ENCODE measurements around the gene RRAGC.
"Not testable (repeated sequence)": the region's sequence is repeated elsewhere in the genome, so short reads cannot be mapped to it uniquely, and the experiment has no call there.

RRAGC gene

DNA sequence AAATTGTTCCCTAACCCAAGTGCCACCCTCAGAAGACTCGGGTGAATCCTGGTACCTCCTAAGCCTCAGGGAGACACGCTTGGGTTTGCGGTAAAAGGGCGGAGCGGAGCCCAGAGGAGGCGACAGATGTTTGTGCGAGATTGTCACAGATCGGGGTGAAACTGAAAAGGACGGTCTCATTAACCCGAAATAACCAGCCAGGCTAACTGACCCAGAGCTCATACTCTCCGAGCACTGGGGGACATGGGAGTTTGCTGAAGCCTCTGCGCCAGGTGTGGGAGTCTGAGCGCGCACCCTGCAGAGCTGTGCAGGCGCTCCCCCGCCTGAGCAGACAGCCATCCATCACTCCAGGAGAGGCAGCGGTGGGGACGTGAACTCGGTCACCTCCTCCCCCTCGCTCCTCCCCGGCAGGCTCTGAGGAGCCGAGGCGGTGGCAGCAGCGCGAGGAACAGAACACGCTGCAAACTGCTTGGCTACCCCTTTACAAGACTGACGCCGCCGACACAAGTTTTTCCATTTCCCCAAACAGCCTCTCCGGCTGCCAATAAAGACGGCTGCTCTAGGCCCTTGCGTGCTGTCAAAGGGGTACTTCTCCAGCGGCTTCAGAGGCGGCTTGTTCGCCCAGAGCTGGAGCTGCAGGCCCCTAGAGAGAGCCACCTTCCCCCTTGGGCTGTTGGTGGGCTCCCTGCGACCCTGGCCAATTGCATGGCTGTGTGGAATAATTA, 43.5 kb downstream of the RRAGC start:
- DNase-seq, result no peak

DNA sequence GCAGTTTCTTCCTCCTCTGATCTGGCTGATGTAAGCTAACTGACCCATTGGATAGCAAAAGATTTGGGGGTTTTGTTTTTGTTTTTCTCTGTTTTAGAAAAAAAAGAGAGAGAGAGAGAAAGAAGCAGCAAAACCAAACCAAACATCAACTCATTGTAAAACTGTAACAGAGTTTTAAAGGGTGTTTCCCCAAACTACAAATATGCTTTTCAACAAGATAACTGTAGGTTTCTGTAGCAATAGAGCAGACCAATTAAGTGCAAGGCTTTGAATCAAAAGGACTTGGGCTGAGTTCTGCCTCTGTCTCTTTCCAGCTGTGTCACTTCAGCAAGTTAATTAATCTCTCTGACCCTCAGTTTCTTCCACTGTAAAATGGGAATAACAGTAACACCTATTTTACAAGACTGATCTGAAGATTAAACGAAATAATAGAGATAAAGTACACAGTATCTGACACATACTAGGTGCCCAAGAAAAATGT, 44.5 kb downstream of the RRAGC start:
- DNase-seq, result no peak

DNA sequence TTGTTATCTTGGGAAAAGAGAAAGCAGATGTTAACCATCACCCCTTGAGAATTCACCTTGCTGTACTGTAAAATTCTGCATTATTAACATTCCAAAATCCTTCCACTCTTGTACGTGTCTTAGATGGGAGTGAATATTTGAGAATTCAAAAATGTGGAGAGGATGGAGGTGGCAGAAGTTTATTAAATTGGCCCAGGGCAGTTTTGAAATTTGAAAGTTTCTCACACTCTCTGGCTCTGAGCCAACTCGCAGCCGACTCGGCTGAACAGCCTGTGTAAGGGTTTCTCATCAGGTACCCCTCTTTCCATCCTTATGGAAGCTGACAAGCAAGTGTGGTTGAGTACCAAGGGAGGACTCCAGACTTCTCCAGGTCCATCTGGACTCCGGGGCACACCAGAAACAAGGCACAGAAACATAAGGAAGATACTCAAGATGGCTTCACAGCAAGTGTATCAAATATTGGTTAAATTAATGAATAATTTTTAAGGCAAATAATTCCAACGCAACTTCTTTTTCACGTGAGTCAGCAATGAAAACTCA, 45.1 kb downstream of the RRAGC start:
- no peak for DNase-seq

DNA sequence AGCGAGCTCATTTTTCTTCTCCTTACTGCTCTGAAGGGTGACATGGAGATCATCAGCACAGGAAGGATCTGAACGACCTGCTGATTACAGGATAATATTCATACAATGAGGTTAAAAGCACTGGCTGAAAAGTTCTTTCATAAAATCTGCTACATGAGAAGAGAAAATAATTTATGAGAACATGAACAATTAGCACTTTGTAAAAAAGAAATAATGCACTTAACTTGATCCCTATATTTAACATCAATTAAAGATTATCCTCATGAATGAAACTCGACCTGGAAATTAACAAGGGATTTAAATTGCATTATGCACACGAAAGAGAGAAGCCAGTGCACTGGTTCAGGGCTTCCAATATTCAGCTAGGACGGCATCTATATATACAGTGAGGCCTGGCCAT, 46.6 kb downstream of the RRAGC start:
- no peak for DNase-seq

DNA sequence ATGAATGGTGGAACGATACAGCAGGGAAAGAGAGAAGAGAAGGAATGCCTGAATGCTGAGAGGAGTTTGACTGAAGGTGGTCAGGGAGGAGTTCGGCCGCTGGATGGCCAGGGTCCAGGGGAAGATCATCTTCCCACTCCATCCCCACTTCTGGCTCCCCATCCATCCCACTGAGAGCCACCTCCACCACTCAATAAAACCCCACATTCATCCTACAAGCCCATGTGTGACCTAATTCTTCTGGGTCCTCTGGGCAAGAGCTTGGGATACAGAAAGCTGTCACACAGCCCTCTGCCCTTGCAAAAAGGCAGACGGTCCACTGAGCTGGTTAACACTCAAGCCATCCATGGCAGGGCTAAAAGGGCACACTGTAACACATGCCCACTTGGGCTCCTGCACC, 48.1 kb downstream of the RRAGC start:
- DNase-seq, result not testable (repeated sequence)

DNA sequence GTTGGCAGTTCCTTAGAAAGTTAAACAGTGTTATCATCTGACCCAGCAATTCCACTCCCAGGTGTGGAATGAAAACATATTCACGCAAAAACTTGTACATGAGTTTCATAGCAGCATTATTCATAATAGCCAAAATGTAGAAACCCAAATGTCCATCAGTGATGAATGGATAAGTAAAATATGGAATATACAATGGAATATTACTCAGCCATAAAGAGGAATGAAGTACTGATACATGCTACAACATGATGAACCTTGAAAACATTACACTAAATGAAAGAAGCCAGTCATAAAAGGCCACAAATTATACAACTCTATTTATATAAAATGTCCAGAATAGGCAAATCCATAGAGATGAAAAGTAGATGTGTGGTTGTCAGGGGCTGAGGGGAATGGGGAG, 53.5 kb downstream of the RRAGC start:
- DNase-seq, result no peak

DNA sequence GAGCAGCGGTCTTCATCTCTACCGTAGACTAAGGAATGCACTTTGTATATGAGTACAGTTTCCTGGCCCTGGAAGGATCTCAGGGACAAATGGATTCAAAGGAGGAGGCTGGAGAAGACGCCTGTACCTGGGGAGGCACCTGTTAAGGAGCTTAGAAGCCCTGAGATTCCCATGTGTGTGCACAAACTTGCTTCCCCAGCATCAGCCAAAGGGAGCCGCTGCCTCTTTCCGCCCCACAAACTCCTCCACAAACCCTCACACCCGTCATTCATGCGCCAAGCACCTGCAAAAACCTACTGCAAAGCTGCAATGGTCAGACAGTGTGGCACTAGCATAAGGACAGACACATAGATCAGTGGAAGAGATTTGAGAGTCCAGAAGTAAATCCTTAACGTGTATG, 54.5 kb downstream of the RRAGC start:
- DNase-seq, result no peak

DNA sequence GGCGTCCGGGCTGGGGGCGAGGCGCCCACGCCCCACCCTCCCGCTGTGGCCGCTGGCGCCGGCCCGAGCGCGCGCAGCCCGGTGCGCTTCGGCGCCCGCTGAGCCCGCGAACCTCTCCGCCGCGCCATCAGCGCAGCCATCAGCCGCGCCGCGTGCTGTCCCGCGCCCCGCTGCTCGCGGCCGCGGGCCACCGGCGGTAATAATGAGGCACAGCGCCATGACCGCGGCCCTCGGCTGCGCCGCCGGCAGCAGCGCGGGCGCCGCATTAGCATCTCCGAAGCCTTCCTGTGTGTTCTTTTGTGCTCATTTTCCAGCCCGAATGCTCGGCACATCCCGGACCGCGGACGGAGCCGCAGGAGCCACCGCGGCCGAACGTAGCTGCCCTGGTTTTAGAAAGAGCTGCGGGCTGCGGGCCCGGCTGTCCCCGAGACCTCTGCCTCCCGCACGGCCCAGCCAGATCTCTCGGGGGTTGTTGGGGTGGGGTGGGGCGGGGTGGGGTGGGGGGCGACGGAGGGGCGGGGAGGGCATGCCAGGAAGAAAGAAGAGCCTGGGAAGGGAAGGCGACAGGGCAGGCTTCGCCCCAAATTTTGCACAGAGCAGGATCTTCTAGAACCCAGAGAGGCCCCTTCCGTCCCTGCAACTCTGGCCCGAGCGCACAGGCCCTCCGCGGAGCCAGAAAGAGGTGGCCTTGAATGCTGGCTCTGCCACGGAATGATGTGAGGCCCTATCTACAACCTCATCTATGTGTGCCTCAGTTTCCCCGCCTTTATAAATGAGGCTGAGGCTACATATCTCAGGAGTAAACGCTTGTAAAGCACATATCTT, 55.3 kb downstream of the RRAGC start:
- no peak for DNase-seq

DNA sequence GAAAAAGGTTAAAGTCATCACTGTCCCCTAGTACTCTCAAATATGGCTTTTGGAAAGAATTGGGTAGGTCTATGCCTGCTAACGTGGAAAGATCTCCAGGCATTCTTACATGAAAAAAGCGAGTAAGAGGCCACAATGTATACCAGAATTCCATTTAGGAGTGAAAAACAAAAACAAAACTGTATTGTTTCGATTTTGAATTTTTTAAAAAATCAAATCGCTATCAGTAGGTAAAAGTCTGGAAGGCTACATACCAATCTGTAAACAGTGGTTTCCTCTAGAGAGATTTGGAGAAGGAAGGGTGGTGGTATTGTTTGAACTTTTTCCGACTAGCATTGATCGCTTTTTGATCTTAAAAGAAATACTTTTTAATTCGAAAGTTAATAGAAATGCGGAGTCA, 55.9 kb downstream of the RRAGC start:
- DNase-seq, result no peak

DNA sequence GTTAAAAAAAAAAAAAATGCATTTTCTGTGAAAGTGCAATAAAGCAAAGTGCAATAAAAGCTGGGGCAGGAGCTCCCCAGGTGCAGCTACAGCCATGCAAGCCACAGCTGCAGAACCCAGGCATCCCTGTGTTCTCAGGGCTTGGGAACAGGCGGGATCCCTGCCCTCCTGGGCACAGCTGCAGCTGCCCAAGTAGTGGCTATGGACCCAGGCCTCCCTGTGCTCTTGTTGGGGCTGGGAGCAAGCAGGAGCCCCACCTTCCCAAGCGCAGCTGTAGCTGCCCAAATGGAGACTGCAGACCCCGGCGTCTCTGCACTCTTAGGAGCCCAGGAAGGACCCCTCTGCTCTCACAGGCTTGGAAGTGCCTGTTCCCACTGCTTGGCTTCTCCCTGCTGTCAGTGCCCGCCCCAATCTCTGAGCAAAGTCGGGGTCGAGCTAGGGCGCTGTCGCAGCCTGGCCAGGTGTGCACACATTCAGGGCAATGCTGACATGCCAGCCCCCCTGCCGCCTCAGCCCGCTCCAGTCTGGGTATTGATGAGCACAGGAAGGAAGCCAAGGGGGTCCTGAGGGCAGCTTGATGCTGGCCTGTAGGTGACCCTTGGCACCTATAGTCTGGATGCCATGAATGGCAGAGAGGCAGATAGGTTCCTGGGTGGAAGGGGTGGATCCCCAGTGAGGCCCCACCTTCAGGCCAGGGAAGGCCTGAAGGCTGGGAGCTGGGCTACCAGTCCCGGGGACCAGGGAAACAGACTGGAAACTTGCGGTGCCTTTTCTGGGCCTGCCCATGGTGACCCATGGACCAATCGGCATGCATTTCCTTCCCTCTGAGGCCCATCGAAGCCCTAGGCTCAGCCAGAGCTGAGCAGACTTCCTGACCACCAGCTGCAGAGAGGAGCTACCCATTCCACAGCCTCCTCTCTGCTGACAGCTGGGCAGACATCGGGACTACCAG, 58.6 kb downstream of the RRAGC start:
- DNase-seq, result no peak

DNA sequence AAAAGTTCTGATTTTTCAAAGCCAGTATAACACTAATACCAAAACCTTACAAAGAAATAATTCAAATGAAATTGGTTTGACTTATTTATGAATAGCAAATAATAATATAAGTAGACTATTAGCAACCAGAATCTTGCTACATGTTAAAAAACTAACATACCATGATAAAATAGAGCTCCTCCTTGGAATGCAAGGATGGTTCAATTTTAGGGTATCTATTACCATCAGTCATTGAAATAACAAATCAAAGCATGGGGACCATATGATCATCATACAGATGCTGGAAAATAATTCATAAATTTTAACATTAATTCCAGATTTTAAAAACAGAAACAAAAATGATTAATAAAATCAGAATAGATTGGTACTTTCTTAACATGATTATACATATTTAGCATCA, 66.3 kb downstream of the RRAGC start:
- DNase-seq, result no peak

DNA sequence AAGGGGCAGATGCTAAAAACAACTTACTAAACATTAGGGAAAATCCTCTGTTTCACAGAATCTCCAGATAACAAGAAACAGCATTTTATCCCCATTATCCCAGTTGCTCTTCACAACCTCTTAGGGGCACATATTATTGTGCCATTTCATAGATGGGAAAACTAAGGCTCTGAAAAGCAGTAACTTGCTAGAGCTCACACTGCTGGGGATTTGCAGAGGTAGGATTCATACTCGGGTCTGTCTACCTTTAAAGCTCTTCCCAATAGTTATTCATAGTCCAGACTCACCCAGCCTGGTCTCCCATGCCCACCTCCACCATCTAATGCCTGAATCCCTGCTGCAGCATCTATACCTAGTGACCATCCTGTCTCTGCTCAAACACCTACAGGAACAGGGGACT, 67.7 kb downstream of the RRAGC start:
- DNase-seq, result no peak

DNA sequence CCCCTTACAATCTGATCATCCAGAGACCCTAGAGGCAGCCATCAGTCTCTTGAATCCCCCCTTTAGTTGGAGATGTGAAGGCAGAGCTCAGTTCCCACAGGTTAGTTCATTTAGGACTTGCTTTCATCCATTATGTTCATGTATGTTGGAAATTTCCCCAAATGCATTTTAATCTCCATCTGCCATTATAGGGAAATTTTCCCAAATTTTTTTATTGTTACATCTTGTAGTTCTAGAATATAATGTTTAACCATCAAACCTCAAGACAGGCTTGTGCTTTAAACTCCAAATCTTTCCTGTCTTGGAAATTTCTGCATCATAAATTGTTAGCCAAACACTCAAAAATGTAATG, 68.4 kb downstream of the RRAGC start:
- no peak for DNase-seq

DNA sequence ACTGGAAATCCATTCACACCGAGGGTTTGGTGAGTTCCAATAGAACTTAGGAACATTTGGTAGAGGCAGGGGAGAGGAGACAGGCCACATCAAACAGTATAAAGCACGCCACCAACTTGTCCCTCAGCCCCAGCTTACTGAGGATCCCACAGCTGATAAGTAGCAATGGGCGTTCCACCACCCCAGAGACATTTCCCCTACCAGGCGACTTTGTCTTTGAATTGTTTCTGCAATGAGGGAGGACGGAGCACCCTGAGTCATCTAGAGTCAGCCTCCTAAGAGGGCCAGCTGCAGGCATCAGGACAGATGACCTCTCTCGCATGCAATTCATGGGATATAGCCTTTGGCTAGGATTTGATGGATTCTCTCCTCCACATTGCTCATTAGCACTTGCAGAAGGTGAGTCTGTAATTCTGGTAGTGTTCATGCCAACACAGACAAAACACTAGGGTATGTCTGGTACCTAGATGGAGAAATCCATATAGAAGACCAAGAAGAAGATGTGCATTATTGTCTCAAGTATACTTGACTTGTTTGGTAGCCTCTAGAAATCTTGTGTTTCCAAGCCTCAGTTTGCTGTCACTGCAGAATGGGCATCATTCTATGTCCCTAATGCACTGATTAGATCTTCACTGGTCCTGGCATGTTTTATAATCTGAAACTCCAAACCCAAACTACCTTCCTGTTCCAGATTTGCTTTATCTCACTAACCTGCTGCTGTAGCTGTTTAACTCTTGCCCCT, 69.0 kb downstream of the RRAGC start:
- DNase-seq, result no peak

DNA sequence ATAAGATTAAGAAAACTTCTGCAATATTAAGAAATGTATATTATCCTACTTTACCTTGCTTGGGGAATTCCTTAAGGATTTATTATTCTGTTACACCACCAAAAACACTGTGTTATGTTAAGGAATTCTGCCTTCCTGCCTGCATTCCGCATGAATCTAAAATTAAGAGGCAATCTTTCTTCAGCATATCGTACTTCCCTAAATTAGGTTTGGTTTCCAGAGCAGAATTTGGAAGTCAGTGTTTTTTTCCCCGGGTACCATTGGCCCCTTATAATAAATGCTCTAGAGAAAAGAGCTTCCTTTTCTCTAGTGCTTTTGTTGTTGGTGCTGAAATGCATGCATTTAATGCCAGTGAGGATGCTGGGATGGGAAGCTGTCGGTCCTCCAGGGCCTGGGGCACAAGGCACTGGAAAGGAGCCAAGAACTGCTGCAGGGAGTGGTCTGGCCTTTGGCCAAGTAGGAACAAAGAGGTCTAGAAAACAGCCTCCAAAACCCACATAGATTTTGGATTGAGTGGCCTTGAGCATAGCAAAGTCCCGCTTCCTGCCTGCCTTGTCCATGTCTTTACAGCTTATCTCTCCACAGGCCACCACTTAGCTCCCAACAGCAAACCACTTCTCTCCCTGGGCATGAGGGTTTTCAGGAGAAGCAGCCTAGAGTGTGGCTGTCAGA, 69.9 kb downstream of the RRAGC start:
- DNase-seq, result no peak

DNA sequence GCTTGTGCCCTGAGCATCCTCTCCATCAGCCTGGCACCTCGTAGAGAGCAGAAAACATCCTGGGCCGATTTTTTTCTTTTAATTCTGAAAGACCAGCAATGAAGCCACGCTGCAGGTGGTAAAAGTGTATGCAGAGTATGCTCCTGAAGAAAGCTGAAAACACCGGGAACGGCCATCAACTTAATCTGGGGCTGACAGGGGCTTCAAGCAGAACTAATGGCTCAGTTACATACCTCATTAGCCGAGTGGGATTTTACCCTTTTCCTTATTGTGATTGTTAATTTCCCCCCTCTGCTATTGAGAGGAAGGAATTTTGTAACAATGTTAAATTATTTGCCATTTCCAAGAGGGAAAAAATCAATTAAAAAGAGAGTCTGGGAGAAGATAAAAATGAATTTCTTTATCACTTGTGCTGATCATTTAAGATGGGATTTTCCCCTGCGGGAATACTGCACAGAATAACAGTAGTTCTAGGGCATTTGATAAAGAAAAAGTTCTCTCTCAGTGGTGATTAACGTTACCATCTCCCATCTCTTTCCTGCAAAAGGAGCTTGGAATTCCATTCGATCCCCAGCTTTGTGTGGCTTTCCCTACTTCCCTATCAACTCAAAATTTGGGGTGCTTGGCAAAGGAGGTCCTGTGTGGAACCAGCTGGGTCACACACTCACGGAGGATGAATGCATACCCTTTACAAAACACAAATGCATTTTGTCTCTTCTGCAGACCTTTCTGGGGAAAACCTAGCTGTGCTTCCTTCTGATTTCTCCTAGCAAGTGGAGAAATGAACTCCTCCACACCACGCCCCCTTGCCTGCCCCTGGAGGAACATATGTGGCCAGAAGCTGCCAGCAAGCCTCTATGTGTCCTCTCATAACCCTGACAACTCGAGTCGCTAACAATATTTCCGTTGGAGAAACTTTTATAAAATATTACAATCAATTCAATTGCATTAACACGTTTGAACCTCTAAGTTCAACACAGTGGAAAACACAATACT, 70.9 kb downstream of the RRAGC start:
- DNase-seq, result no peak
